IMR-90 (cell line): ENCODE data around the gene RASSF7. TPM values are rescaled to one million over a fixed set of nuclear protein-coding genes. Genes with fewer than 3 reads are reported as not detected.

Source experiments
- ATAC-seq: fragments of 200-7000 bp; cut with Tn5 transposase; 2 replicates; pipeline ENCODE4 v1.9.1; 2020; ENCODE audit warnings: low read depth, mild to moderate bottlenecking, moderate library complexity
- BruUV-seq: library from RNA; stranded (reverse); fragments of 400-500 nt; replicated peaks from 2 replicates; lab custom pipeline; 2021; lab: Mats Ljungman, UMichigan
- CTCF ChIA-PET: fragments of 300-600 bp; formaldehyde crosslinking; extraction: SDS; loops from one replicate; lab custom pipeline; 2021; ENCODE audit warnings: antibody characterized with exemption; lab: Yijun Ruan, JAX
- POLR2A ChIA-PET: fragments of 300-600 bp; sonication (Branson Sonifier 250); formaldehyde crosslinking; loops from one replicate; lab custom pipeline; 2022; ENCODE audit warnings: antibody characterized with exemption; ENCODE audit not compliant: unreplicated experiment; lab: Charles Lee
- DNase-seq: peaks from one replicate; pipeline ENCODE4 v3.0.0; 2013
- H2AFZ ChIP-seq: replicated peaks from 2 replicates; pipeline ENCODE3; 2013; ENCODE audit warnings: low read length, mild to moderate bottlenecking; ENCODE audit not compliant: poor library complexity
- H2AK5ac ChIP-seq: 2 replicates; pipeline ENCODE4 v1.6.1; 2013; ENCODE audit warnings: low read depth, low read length, inconsistent platforms
- H2AK9ac ChIP-seq: replicated peaks from 2 replicates; pipeline ENCODE3; 2013; ENCODE audit warnings: mild to moderate bottlenecking, low read depth, low read length, moderate library complexity; ENCODE audit not compliant: poor library complexity
- H2BK120ac ChIP-seq: 2 replicates; pipeline ENCODE4 v1.6.1; 2013; ENCODE audit warnings: low read depth, low read length, inconsistent platforms
- H2BK15ac ChIP-seq: 3 replicates; pipeline ENCODE4 v1.6.1; 2013; ENCODE audit warnings: low read depth, low read length, inconsistent platforms
- H2BK20ac ChIP-seq: 2 replicates; pipeline ENCODE4 v1.6.1; 2013; ENCODE audit warnings: low read depth, mild to moderate bottlenecking, inconsistent platforms, low read length, moderate library complexity
- H2BK5ac ChIP-seq: 2 replicates; pipeline ENCODE4 v1.6.1; 2013; ENCODE audit warnings: mild to moderate bottlenecking, low read depth, low read length, inconsistent platforms; ENCODE audit not compliant: poor library complexity, severe bottlenecking
- H3K14ac ChIP-seq: replicated peaks from 2 replicates; pipeline ENCODE4 v1.6.1; 2013; ENCODE audit warnings: low read depth, low read length, inconsistent platforms
- H3K18ac ChIP-seq: 2 replicates; pipeline ENCODE4 v1.6.1; 2013; ENCODE audit warnings: low read depth, low read length, control low read depth
- H3K23ac ChIP-seq: 2 replicates; pipeline ENCODE4 v1.6.1; 2013; ENCODE audit warnings: low read depth, low read length, inconsistent platforms
- H3K27ac ChIP-seq: 2 replicates; pipeline ENCODE4 v1.5.1; 2013; ENCODE audit warnings: mild to moderate bottlenecking, control low read depth, low read length; ENCODE audit not compliant: insufficient read depth
- H3K27me3 ChIP-seq: 2 replicates; pipeline ENCODE4 v1.6.1; 2013; ENCODE audit warnings: low read length; ENCODE audit not compliant: control insufficient read depth, insufficient read depth
- H3K36me3 ChIP-seq: 2 replicates; pipeline ENCODE4 v1.6.1; 2013; ENCODE audit warnings: low read length, mixed read lengths; ENCODE audit not compliant: control insufficient read depth, insufficient read depth
- H3K4ac ChIP-seq: 2 replicates; pipeline ENCODE4 v1.6.1; 2013; ENCODE audit warnings: low read depth, low read length, inconsistent platforms
- H3K4me1 ChIP-seq: 2 replicates; pipeline ENCODE4 v1.6.1; 2013; ENCODE audit warnings: low read length, mixed read lengths; ENCODE audit not compliant: control insufficient read depth, insufficient read depth
- H3K4me2 ChIP-seq: 2 replicates; pipeline ENCODE4 v1.6.1; 2013; ENCODE audit warnings: low read depth, mild to moderate bottlenecking, control low read depth, low read length, moderate library complexity
- H3K4me3 ChIP-seq: 2 replicates; pipeline ENCODE4 v1.5.1; 2013; ENCODE audit warnings: low read depth, mild to moderate bottlenecking, control low read depth, low read length, moderate library complexity; ENCODE audit not compliant: insufficient read depth
- H3K56ac ChIP-seq: 2 replicates; pipeline ENCODE4 v1.6.1; 2013; ENCODE audit warnings: low read length, inconsistent platforms; ENCODE audit not compliant: insufficient read depth; ENCODE audit errors: extremely low read depth
- H3K79me1 ChIP-seq, 2 experiments: 2 replicates each; pipeline ENCODE4 v1.6.1; 2013; ENCODE audit warnings: low read length in 2 of 2, inconsistent platforms in 1 of 2, low read depth in 1 of 2
- H3K9ac ChIP-seq: 2 replicates; pipeline ENCODE4 v1.6.1; 2013; ENCODE audit warnings: low read depth, low read length, control low read depth
- H3K9me1 ChIP-seq: 2 replicates; pipeline ENCODE4 v1.6.1; 2013; ENCODE audit warnings: low read length, inconsistent platforms; ENCODE audit not compliant: insufficient read depth
- H3K9me3 ChIP-seq: 2 replicates; pipeline ENCODE4 v1.6.1; 2013; ENCODE audit warnings: low read length; ENCODE audit not compliant: control insufficient read depth, insufficient read depth
- H4K20me1 ChIP-seq: 2 replicates; pipeline ENCODE4 v1.6.1; 2013; ENCODE audit warnings: low read length, inconsistent platforms; ENCODE audit not compliant: insufficient read depth
- H4K5ac ChIP-seq: 2 replicates; pipeline ENCODE4 v1.6.1; 2013; ENCODE audit warnings: mild to moderate bottlenecking, low read depth, low read length, control low read depth
- H4K8ac ChIP-seq, 2 experiments: 2 replicates each; pipeline ENCODE4 v1.6.1; 2013; ENCODE audit warnings: low read depth in 2 of 2, low read length in 2 of 2, control low read depth in 1 of 2, inconsistent platforms in 1 of 2
- H4K91ac ChIP-seq: 2 replicates; pipeline ENCODE4 v1.6.1; 2013; ENCODE audit warnings: low read depth, low read length, inconsistent platforms; ENCODE audit not compliant: insufficient read depth
- BHLHE40 ChIP-seq: fragments of 150-350 bp; IDR thresholded peaks from 2 replicates; pipeline ENCODE4 v1.6.1; 2016; ENCODE audit warnings: mild to moderate bottlenecking, low read depth, low read length
- CEBPB ChIP-seq: IDR thresholded peaks from 2 replicates; pipeline ENCODE4 v1.6.1; 2012; ENCODE audit warnings: low read depth, low read length, improper control_type of control experiment
- FOS ChIP-seq: fragments of 150-350 bp; IDR thresholded peaks from 2 replicates; pipeline ENCODE4 v1.6.1; 2016; ENCODE audit warnings: low read depth, low read length
- MAFK ChIP-seq: IDR thresholded peaks from 2 replicates; pipeline ENCODE4 v1.6.1; 2012; ENCODE audit warnings: low read depth, low read length, improper control_type of control experiment
- MAZ ChIP-seq: IDR thresholded peaks from 2 replicates; pipeline ENCODE4 v1.6.1; 2012; ENCODE audit warnings: low read depth, mild to moderate bottlenecking, low read length, improper control_type of control experiment, moderate library complexity, borderline replicate concordance
- MXI1 ChIP-seq: IDR thresholded peaks from 2 replicates; pipeline ENCODE4 v1.6.1; 2012; ENCODE audit warnings: low read depth, mild to moderate bottlenecking, low read length, moderate library complexity, borderline replicate concordance
- RAD21 ChIP-seq: IDR thresholded peaks from 2 replicates; pipeline ENCODE4 v1.6.1; 2012; ENCODE audit warnings: low read length, improper control_type of control experiment
- RFX5 ChIP-seq: IDR thresholded peaks from 2 replicates; pipeline ENCODE4 v1.8.0; 2012; ENCODE audit warnings: low read depth, mild to moderate bottlenecking, low read length, moderate library complexity
- WGBS, 2 experiments: methylation state at CpG; one replicate each; pipeline versions ENCODE4 v1.1.5 to v1.1.7; 2013; ENCODE audit warnings: missing lambda C conversion rate in 2 of 2; ENCODE audit not compliant: insufficient read length in 1 of 2; ENCODE audit errors: extremely low coverage in 2 of 2; 5-methylcytosine and 5-hydroxymethylcytosine counted together
- dilution Hi-C: fragments of 300-500 bp; cut with HindIII; formaldehyde crosslinking; loops from one replicate; pipeline ENCODE4 v1.14.3; 2018; ENCODE audit warnings: low sequenced_read_pairs; ENCODE audit not compliant: unreplicated experiment
- in situ Hi-C: fragments of 300-500 bp; cut with MboI; formaldehyde crosslinking; loops from 3 replicates; pipeline ENCODE4 v1.14.3; 2019; ENCODE audit warnings: low sequenced_read_pairs, inconsistent platforms, mixed read lengths
- intact Hi-C: fragments of 100-400 bp; cut with micrococcal nuclease; formaldehyde crosslinking; loops from 2 replicates; pipeline ENCODE4 v1.10.0; 2022
- polyA plus RNA-seq, 3 experiments: library from polyadenylated mRNA; depleted of rRNA; stranded (reverse); fragments of >200 nt; gene quantifications; 2 replicates each; pipeline ENCODE4 v1.2.3, GENCODE V29; 2012; ENCODE audit warnings: low replicate concordance in 1 of 3
- total RNA-seq: library from RNA; depleted of rRNA; stranded (reverse); fragments of >200 nt; gene quantifications from 2 replicates; pipeline ENCODE4 v1.2.3, GENCODE V29; 2012
- TF ChIP-seq, protein P1 (sequence below): fragments of 150-350 bp; IDR thresholded peaks from 2 replicates; pipeline ENCODE4 v1.6.1; 2016; ENCODE audit warnings: low read depth, mild to moderate bottlenecking, low read length, moderate library complexity, borderline replicate concordance

The RASSF7 gene
- total and polyA plus RNA-seq, 2 of the 4 experiments (the other 2 are of a cell fraction): 6.8 to 18.5 TPM

GRCh38 chr11:569158-569885 is 8.6 kb downstream of the RASSF7 start (continued):
- TF ChIP-seq MXI1: no peak

DNA sequence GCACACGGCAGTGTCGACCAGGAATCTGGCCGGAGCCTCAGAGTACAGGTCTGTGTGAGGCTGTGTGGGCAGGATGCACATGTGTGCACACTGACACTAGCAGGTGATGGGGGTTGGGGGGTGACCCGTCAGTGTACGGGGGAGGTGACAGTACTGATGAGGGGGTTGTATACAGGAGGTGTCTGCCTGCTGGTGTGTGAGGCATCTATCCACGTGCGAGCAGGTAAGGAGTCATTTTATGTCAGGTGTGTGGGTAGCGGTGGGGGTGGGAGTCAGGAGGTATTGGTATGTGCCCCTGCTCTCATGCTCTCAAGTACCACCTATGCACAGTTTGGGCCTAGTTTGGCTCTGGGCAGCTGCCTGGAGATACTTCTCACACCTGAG is 11.0 kb downstream of the RASSF7 start:
- no peak overlapping the region for H3K4me2 ChIP-seq
- H2BK120ac ChIP-seq: no peak overlapping the region
- WGBS, 2 experiments: 54% methylated on average over 3 of the region's 8 CpGs; no CpG with 5 or more reads in 1 of the 2 experiments
- no peak for ATAC-seq
- dilution Hi-C loops: no loop called here
- no peak overlapping the region for H4K5ac ChIP-seq
- no peak overlapping the region for H4K8ac ChIP-seq
- H4K20me1 ChIP-seq: peaks cover 17% of the 10 kb centered on the region
- no peak overlapping the region for H2AFZ ChIP-seq
- peaks cover 6% of the 10 kb centered on the region for H3K36me3 ChIP-seq
- no peak overlapping the region for H3K23ac ChIP-seq
- no peaks in the 10 kb centered on the region; the same call in 1 of the 2 replicates for H3K27me3 ChIP-seq
- H3K9me1 ChIP-seq: 0 out of 2 replicates have a peak, but pooled peaks cover 3% of the 10 kb centered on the region
- no peak overlapping the region for H3K4me3 ChIP-seq
- no peak overlapping the region for H3K56ac ChIP-seq
- H4K91ac ChIP-seq: no peak overlapping the region
- TF ChIP-seq MAFK (no peak), MAZ (no peak), CEBPB (no peak), FOS (no peak), RFX5 (no peak), RAD21 (no peak), BHLHE40 (no peak)
- TF ChIP-seq, protein P1, sequence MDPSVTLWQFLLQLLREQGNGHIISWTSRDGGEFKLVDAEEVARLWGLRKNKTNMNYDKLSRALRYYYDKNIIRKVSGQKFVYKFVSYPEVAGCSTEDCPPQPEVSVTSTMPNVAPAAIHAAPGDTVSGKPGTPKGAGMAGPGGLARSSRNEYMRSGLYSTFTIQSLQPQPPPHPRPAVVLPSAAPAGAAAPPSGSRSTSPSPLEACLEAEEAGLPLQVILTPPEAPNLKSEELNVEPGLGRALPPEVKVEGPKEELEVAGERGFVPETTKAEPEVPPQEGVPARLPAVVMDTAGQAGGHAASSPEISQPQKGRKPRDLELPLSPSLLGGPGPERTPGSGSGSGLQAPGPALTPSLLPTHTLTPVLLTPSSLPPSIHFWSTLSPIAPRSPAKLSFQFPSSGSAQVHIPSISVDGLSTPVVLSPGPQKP: no peak
- in situ Hi-C loops: no loop called here
- H3K14ac ChIP-seq: no peak overlapping the region
- H3K4ac ChIP-seq: no peak overlapping the region
- H2BK20ac ChIP-seq: no peak overlapping the region
- no peak for DNase-seq
- H2BK15ac ChIP-seq: no peak overlapping the region
- ChIA-PET POLR2A (no interaction called here), CTCF (interaction anchor here (0.6 kb wide), 1 partner anchor 175 kb away, joined by 5 read pairs; no protein-coding TSS in a partner anchor)
- H2BK5ac ChIP-seq: no peak overlapping the region
- intact Hi-C loops: no loop called here
- BruUV-seq: no TSS peak
- peaks cover 17% of the 10 kb centered on the region for H3K4me1 ChIP-seq
- no peak overlapping the region for H2AK5ac ChIP-seq
- no peaks in the 10 kb centered on the region for H3K9me3 ChIP-seq
- H2AK9ac ChIP-seq: no peak overlapping the region
- no peak overlapping the region for H3K27ac ChIP-seq
- peaks cover 11 to 24% of the 10 kb centered on the region in 2 experiments; a peak in 3 of 4 replicates for H3K79me1 ChIP-seq
- H3K9ac ChIP-seq: no peak overlapping the region
- H3K18ac ChIP-seq: no peak overlapping the region
